Liver (tissue), 3 donors: Measurements from ENCODE around the gene GPX4.

Source experiments
- ATF3 ChIP-seq: IDR thresholded peaks from 2 replicates; pipeline ENCODE4 v1.6.1; 2016; ENCODE audit warnings: antibody characterized with exemption
- EGR1 ChIP-seq, 2 donors: IDR thresholded peaks; 2 replicates each; pipeline ENCODE4 v1.6.1; 2016 to 2018; ENCODE audit warnings: antibody characterized with exemption in 2 of 2, low read depth in 2 of 2
- JUND ChIP-seq, 2 donors: IDR thresholded peaks; 2 replicates each; pipeline ENCODE4 v1.6.1; 2016; ENCODE audit warnings: antibody characterized with exemption in 2 of 2
- RAD21 ChIP-seq, 2 donors: IDR thresholded peaks; 2 replicates each; pipeline ENCODE4 v1.6.1; 2016; ENCODE audit warnings: antibody characterized with exemption in 2 of 2, mild to moderate bottlenecking in 2 of 2
- TAF1 ChIP-seq: conservative IDR thresholded peaks from 2 replicates; pipeline ENCODE4 v1.6.1; 2016; ENCODE audit warnings: antibody characterized with exemption, mild to moderate bottlenecking
- YY1 ChIP-seq: IDR thresholded peaks from 2 replicates; pipeline ENCODE4 v1.6.1; 2016; ENCODE audit warnings: antibody characterized with exemption, mild to moderate bottlenecking
- TF ChIP-seq, protein P1 (sequence below): IDR thresholded peaks from 2 replicates; pipeline ENCODE4 v1.6.1; 2016; ENCODE audit warnings: antibody characterized with exemption, mild to moderate bottlenecking
- TF ChIP-seq, protein P2 (sequence below): IDR thresholded peaks from 2 replicates; pipeline ENCODE4 v1.6.1; 2016; ENCODE audit warnings: antibody characterized with exemption
- TF ChIP-seq, protein P3 (sequence below): fragments of 150-350 bp; IDR thresholded peaks from 2 replicates; pipeline ENCODE4 v1.5.1; 2017; ENCODE audit warnings: improper control_type of control experiment, low read depth, low read length; ENCODE audit not compliant: missing input control
- donor health status: healthy.
- donor health status: healthy.

DNA sequence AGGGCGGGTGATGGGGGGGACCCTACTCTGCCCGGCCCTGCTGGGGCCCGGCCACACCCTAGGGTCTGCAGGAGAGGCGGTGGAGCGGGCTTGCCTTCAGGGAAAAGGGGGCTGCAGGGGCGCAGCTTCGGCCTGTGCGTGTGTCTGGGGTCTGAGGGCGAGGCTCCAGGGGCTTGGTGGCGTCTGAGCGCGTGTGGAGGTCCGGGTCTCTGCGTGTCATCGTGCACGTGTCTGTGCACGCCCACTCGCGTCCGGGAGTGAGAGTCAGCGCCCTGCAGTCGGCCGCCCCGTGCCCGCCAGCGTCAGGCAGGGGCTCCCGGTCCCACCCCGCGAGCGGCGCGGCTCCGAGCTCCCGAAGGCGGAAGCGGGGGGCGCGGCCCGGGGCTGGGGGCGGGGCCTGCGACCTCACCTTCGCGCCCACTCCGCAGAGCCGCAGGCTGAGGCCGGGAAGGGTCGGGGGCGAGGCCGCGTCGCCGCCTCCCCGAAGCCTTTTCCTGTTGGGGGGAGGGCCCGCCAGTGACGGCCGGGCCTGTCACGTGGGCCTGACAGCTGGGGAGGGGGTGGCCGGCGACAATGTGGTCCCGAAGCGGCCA, 37.0 kb upstream of the GPX4 start, which contains the start of gene ARHGAP45:
- TF ChIP-seq JUND (IDR thresholded peaks at IDR 0.05) (no peak), EGR1 (IDR thresholded peaks at IDR 0.05; ENCODE audit: low read depth in 2 of 2) (no peak), RAD21 (IDR thresholded peaks at IDR 0.05) (no peak), YY1 (no peak), TAF1 (no peak), ATF3 (no peak)
- TF ChIP-seq, protein P1, sequence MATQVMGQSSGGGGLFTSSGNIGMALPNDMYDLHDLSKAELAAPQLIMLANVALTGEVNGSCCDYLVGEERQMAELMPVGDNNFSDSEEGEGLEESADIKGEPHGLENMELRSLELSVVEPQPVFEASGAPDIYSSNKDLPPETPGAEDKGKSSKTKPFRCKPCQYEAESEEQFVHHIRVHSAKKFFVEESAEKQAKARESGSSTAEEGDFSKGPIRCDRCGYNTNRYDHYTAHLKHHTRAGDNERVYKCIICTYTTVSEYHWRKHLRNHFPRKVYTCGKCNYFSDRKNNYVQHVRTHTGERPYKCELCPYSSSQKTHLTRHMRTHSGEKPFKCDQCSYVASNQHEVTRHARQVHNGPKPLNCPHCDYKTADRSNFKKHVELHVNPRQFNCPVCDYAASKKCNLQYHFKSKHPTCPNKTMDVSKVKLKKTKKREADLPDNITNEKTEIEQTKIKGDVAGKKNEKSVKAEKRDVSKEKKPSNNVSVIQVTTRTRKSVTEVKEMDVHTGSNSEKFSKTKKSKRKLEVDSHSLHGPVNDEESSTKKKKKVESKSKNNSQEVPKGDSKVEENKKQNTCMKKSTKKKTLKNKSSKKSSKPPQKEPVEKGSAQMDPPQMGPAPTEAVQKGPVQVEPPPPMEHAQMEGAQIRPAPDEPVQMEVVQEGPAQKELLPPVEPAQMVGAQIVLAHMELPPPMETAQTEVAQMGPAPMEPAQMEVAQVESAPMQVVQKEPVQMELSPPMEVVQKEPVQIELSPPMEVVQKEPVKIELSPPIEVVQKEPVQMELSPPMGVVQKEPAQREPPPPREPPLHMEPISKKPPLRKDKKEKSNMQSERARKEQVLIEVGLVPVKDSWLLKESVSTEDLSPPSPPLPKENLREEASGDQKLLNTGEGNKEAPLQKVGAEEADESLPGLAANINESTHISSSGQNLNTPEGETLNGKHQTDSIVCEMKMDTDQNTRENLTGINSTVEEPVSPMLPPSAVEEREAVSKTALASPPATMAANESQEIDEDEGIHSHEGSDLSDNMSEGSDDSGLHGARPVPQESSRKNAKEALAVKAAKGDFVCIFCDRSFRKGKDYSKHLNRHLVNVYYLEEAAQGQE, result no peak
- TF ChIP-seq, protein P2, sequence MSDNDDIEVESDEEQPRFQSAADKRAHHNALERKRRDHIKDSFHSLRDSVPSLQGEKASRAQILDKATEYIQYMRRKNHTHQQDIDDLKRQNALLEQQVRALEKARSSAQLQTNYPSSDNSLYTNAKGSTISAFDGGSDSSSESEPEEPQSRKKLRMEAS, result no peak
- TF ChIP-seq, protein P3, sequence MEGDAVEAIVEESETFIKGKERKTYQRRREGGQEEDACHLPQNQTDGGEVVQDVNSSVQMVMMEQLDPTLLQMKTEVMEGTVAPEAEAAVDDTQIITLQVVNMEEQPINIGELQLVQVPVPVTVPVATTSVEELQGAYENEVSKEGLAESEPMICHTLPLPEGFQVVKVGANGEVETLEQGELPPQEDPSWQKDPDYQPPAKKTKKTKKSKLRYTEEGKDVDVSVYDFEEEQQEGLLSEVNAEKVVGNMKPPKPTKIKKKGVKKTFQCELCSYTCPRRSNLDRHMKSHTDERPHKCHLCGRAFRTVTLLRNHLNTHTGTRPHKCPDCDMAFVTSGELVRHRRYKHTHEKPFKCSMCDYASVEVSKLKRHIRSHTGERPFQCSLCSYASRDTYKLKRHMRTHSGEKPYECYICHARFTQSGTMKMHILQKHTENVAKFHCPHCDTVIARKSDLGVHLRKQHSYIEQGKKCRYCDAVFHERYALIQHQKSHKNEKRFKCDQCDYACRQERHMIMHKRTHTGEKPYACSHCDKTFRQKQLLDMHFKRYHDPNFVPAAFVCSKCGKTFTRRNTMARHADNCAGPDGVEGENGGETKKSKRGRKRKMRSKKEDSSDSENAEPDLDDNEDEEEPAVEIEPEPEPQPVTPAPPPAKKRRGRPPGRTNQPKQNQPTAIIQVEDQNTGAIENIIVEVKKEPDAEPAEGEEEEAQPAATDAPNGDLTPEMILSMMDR, result no peak
